Mesendoderm (in vitro differentiated cells): ENCODE measurements around the gene NPEPL1.
"Not testable (repeated sequence)": the region's sequence is repeated elsewhere in the genome, so short reads cannot be mapped to it uniquely, and the experiment has no call there.

Source experiments
- DNase-seq: peaks from one replicate; pipeline ENCODE4 v3.0.0; 2013
- H2AK5ac ChIP-seq: 2 replicates; pipeline ENCODE4 v1.6.1; 2013; ENCODE audit warnings: low read length, inconsistent platforms
- H2BK120ac ChIP-seq: 2 replicates; pipeline ENCODE4 v1.6.1; 2013; ENCODE audit warnings: low read depth, mild to moderate bottlenecking, low read length, moderate library complexity, mixed read lengths
- H2BK15ac ChIP-seq: replicated peaks from 2 replicates; pipeline ENCODE4 v1.6.1; 2013; ENCODE audit warnings: low read depth, mild to moderate bottlenecking, moderate library complexity
- H2BK5ac ChIP-seq: 2 replicates; pipeline ENCODE4 v1.6.1; 2013; ENCODE audit warnings: low read length, inconsistent platforms
- H3K18ac ChIP-seq: 2 replicates; pipeline ENCODE4 v1.6.1; 2013; ENCODE audit warnings: mild to moderate bottlenecking, low read length, mixed read lengths
- H3K23ac ChIP-seq: one replicate; pipeline ENCODE4 v1.6.1; 2013; ENCODE audit warnings: low read length
- H3K27ac ChIP-seq: 2 replicates; pipeline ENCODE4 v1.5.1; 2013; ENCODE audit warnings: low read depth, mild to moderate bottlenecking, inconsistent platforms, low read length, moderate library complexity
- H3K27me3 ChIP-seq: 2 replicates; pipeline ENCODE4 v1.6.1; 2013; ENCODE audit warnings: low read length, control low read depth, mild to moderate bottlenecking, inconsistent platforms; ENCODE audit not compliant: insufficient read depth, poor library complexity
- H3K36me3 ChIP-seq: 2 replicates; pipeline ENCODE4 v1.6.1; 2013; ENCODE audit warnings: low read length, inconsistent platforms; ENCODE audit not compliant: control insufficient read depth, insufficient read depth
- H3K4ac ChIP-seq: one replicate; pipeline ENCODE4 v1.6.1; 2013; ENCODE audit warnings: low read depth, mild to moderate bottlenecking, low read length, moderate library complexity
- H3K4me1 ChIP-seq: 2 replicates; pipeline ENCODE4 v1.6.1; 2013; ENCODE audit warnings: low read depth, low read length, inconsistent platforms; ENCODE audit not compliant: control insufficient read depth
- H3K4me2 ChIP-seq: 2 replicates; pipeline ENCODE4 v1.6.1; 2013; ENCODE audit warnings: low read length
- H3K4me3 ChIP-seq: 2 replicates; pipeline ENCODE4 v1.5.1; 2013; ENCODE audit warnings: mild to moderate bottlenecking, low read length
- H3K56ac ChIP-seq: one replicate; pipeline ENCODE4 v1.6.1; 2013; ENCODE audit warnings: low read length
- H3K79me1 ChIP-seq: 2 replicates; pipeline ENCODE4 v1.6.1; 2013; ENCODE audit warnings: low read length, inconsistent platforms
- H3K79me2 ChIP-seq: 2 replicates; pipeline ENCODE4 v1.6.1; 2013; ENCODE audit warnings: mild to moderate bottlenecking, low read length; ENCODE audit not compliant: control insufficient read depth, insufficient read depth
- H3K9ac ChIP-seq: 2 replicates; pipeline ENCODE4 v1.6.1; 2013; ENCODE audit warnings: low read length, inconsistent platforms
- H4K5ac ChIP-seq: one replicate; pipeline ENCODE4 v1.6.1; 2013; ENCODE audit warnings: low read length
- H4K8ac ChIP-seq: one replicate; pipeline ENCODE4 v1.6.1; 2013; ENCODE audit warnings: low read depth, mild to moderate bottlenecking, control low read depth, low read length, moderate library complexity
- WGBS: extraction: QIAGEN DNeasy Blood & Tissue Kit; methylation state at CpG from one replicate; pipeline ENCODE4 v1.1.7; 2013; ENCODE audit warnings: low lambda C conversion rate, missing lambda C conversion rate; ENCODE audit not compliant: insufficient coverage; ENCODE audit errors: extremely low coverage; 5-methylcytosine and 5-hydroxymethylcytosine counted together

The NPEPL1 gene

GRCh38 chr20:58647162-58647795, 45.3 kb upstream of the NPEPL1 start:
- H3K23ac ChIP-seq = no peak overlapping the region
- no peak overlapping the region for H4K8ac ChIP-seq
- H3K4me3 ChIP-seq = no peak overlapping the region
- H2AK5ac ChIP-seq = no peak overlapping the region
- H2BK5ac ChIP-seq = no peak overlapping the region
- H2BK15ac ChIP-seq = no peak overlapping the region
- no peak overlapping the region for H3K27ac ChIP-seq
- H4K5ac ChIP-seq = no peak overlapping the region
- no peaks in the 10 kb centered on the region for H3K27me3 ChIP-seq
- no peaks in the 10 kb centered on the region for H3K4me1 ChIP-seq
- no peak overlapping the region for H3K56ac ChIP-seq
- H3K4me2 ChIP-seq = no peak overlapping the region
- DNase-seq = no peak
- H3K36me3 ChIP-seq = no peaks in the 10 kb centered on the region
- H3K4ac ChIP-seq = no peak overlapping the region
- no peak overlapping the region for H2BK120ac ChIP-seq
- H3K79me1 ChIP-seq = peaks cover 4% of the 10 kb centered on the region
- no peak overlapping the region for H3K18ac ChIP-seq
- peaks cover 8% of the 10 kb centered on the region for H3K79me2 ChIP-seq
- H3K9ac ChIP-seq = no peak overlapping the region
- WGBS = no CpG with 5 or more reads among the region's 7 CpGs

GRCh38 chr20:58647796-58648501, 44.7 kb upstream of the NPEPL1 start:
- Histone ChIP-seq H3K56ac (no peak overlapping the region), H3K36me3 (no peaks in the 10 kb centered on the region), H3K79me1 (peaks cover 4% of the 10 kb centered on the region), H4K8ac (no peak overlapping the region), H2BK120ac (no peak overlapping the region), H2AK5ac (no peak overlapping the region), H3K18ac (no peak overlapping the region), H2BK5ac (no peak overlapping the region), H3K27me3 (no peaks in the 10 kb centered on the region), H4K5ac (no peak overlapping the region), H3K27ac (no peak overlapping the region), H3K4me3 (no peak overlapping the region), H3K9ac (no peak overlapping the region), H2BK15ac (no peak overlapping the region), H3K79me2 (peaks cover 13% of the 10 kb centered on the region), H3K23ac (no peak overlapping the region), H3K4me2 (no peak overlapping the region), H3K4me1 (no peaks in the 10 kb centered on the region), H3K4ac (no peak overlapping the region)
- no peak for DNase-seq
- WGBS = no CpG with 5 or more reads among the region's 12 CpGs

- H3K9ac ChIP-seq, H3K56ac ChIP-seq, H3K27ac ChIP-seq, H4K5ac ChIP-seq, H2BK15ac ChIP-seq, H3K23ac ChIP-seq, DNase-seq, H3K79me1 ChIP-seq, H4K8ac ChIP-seq, H2BK5ac ChIP-seq, H3K4me1 ChIP-seq, H2BK120ac ChIP-seq, H3K36me3 ChIP-seq, H3K27me3 ChIP-seq, H3K4me2 ChIP-seq, H3K4me3 ChIP-seq, H2AK5ac ChIP-seq, H3K18ac ChIP-seq, H3K4ac ChIP-seq: not testable (repeated sequence)
- H3K79me2 ChIP-seq = peaks cover 17% of the 10 kb centered on the region
- WGBS = no CpG with 5 or more reads among the region's 6 CpGs
Observed at GRCh38 chr20:58648502-58648825, 44.1 kb upstream of the NPEPL1 start.

- Histone ChIP-seq H2BK120ac (peak overlapping the region; percentile 84), H2BK15ac (no peak overlapping the region), H2BK5ac (no peak overlapping the region), H4K5ac (no peak overlapping the region), H3K23ac (no peak overlapping the region), H3K4me1 (no peaks in the 10 kb centered on the region), H3K79me2 (peaks cover 20% of the 10 kb centered on the region), H3K79me1 (peaks cover 4% of the 10 kb centered on the region), H3K4me3 (peak overlapping the region; percentile 44), H3K9ac (peak overlapping the region; percentile 74), H3K18ac (peak overlapping the region; percentile 99), H3K36me3 (no peaks in the 10 kb centered on the region), H2AK5ac (no peak overlapping the region), H3K27ac (peak overlapping the region; percentile 68), H4K8ac (peak overlapping the region; percentile 98), H3K4ac (peak overlapping the region; percentile 99), H3K4me2 (peak overlapping the region; percentile 74), H3K27me3 (no peaks in the 10 kb centered on the region), H3K56ac (peak overlapping the region; percentile 86)
- WGBS = no CpG with 5 or more reads among the region's 73 CpGs
- DNase-seq = no peak
Observed at GRCh38 chr20:58649288-58650180, 43.1 kb upstream of the NPEPL1 start.

GRCh38 chr20:58650181-58650775, 42.3 kb upstream of the NPEPL1 start:
- H3K4ac ChIP-seq = peak overlapping the region; percentile 99
- no peak overlapping the region for H4K5ac ChIP-seq
- no peak overlapping the region for H2AK5ac ChIP-seq
- peak overlapping the region; percentile 68 for H3K27ac ChIP-seq
- peaks cover 5% of the 10 kb centered on the region for H3K79me1 ChIP-seq
- peak overlapping the region; percentile 74 for H3K9ac ChIP-seq
- WGBS = no CpG with 5 or more reads among the region's 62 CpGs
- no peak for DNase-seq
- H3K4me2 ChIP-seq = peak overlapping the region; percentile 74
- H2BK5ac ChIP-seq = no peak overlapping the region
- no peaks in the 10 kb centered on the region for H3K4me1 ChIP-seq
- H2BK120ac ChIP-seq = peak overlapping the region; percentile 94
- H3K27me3 ChIP-seq = no peaks in the 10 kb centered on the region
- H4K8ac ChIP-seq = peak overlapping the region; percentile 98
- H3K18ac ChIP-seq = peak overlapping the region; percentile 99
- H2BK15ac ChIP-seq = no peak overlapping the region
- H3K23ac ChIP-seq = no peak overlapping the region
- H3K36me3 ChIP-seq = no peaks in the 10 kb centered on the region
- peak overlapping the region; percentile 44 for H3K4me3 ChIP-seq
- peak overlapping the region; percentile 86 for H3K56ac ChIP-seq
- peaks cover 22% of the 10 kb centered on the region for H3K79me2 ChIP-seq
